Heart left ventricle (tissue), 13 donors: Measurements from ENCODE around the gene CTU2.

Experiments
- CTCF ChIP-seq, 12 donors: fragments of 200-600 bp; sonication (generic) in 4 of 12; IDR thresholded peaks; one replicate each; pipeline versions ENCODE4 v1.5.0 to v1.8.0; 2018 to 2022; ENCODE audit warnings: antibody characterized with exemption in 12 of 12, mild to moderate bottlenecking in 5 of 12
- POLR2A ChIP-seq, 2 donors: fragments of 450-650 bp; IDR thresholded peaks; one replicate each; pipeline ENCODE4 v1.6.1; 2017; ENCODE audit warnings: antibody characterized with exemption in 2 of 2, mild to moderate bottlenecking in 2 of 2, moderate library complexity in 2 of 2
- donor health status: ischemic (EF 13 %, LVEDD 7.1; RV severe dilation, severe dysfunction).
- donor health status: DM: no; HTN: yes; CAD: no.
- donor health status: DM: no; HTN: no; CAD: no.
- donor health status: ischemic (EF 25% LVEDD 6.9; RV normal size, moderate dysfunction).
- donor health status: ischemic (EF 25% LVEDD 5.7; RV mildly dilated, moderate dysfunction).
- donor health status: ischemic (EF 35%, LVEDD 5.7; RV mildly dilated, moderate dysfunction).
- donor health status: nonischemic (EF 11% LVEDD 7.7; RV severe dilation, severe dysfunction).
- donor health status: DM: yes; HTN: yes; CAD: no.
- donor health status: PGD.
- donor health status: ischemic (EF 29% LVEDD 5.4; RV normal size, mild dysfunction).
- donor health status: nonischemic (EF 23%, LVEDD 6.1; RV moderate dilation, normal function).

GRCh38 chr16:88690341-88691128, 15.8 kb upstream of the CTU2 start:
- TF ChIP-seq CTCF (IDR thresholded peaks at IDR 0.05) = no peak
- TF ChIP-seq POLR2A (IDR thresholded peaks at IDR 0.05) = no peak
